HCT116 (cell line): ENCODE results near the gene TAF6. TPM values are rescaled to one million over a fixed set of nuclear protein-coding genes. Genes with fewer than 3 reads are reported as not detected.

Experiments used
- ATAC-seq: fragments of 200-7000 bp; cut with Tn5 transposase; 2 replicates; pipeline ENCODE4 v1.9.1; 2020; ENCODE audit warnings: mild to moderate bottlenecking, moderate library complexity
- BruUV-seq: library from RNA; stranded (reverse); fragments of 400-500 nt; replicated peaks from 2 replicates; lab custom pipeline; 2021; lab: Mats Ljungman, UMichigan
- CTCF ChIA-PET: fragments of 300-600 bp; sonication (Branson Sonifier 250); formaldehyde crosslinking; loops from one replicate; lab custom pipeline; 2021; ENCODE audit warnings: antibody characterized with exemption; lab: Charles Lee
- POLR2A ChIA-PET: fragments of 300-600, 350-600 bp; sonication (Branson Sonifier 250); formaldehyde crosslinking; loops from one replicate; lab custom pipeline; 2021; ENCODE audit warnings: antibody characterized with exemption; lab: Charles Lee
- RAD21 ChIA-PET, 2 experiments: fragments of 300-600 bp; sonication (Branson Sonifier 250); formaldehyde crosslinking; loops; one replicate each; lab custom pipeline; 2023; ENCODE audit warnings: low total read pairs in 2 of 2; ENCODE audit not compliant: uncharacterized antibody in 2 of 2, unreplicated experiment in 2 of 2, low non-redundant PET in 1 of 2; lab: Charles Lee
- DNase-seq: peaks from one replicate; pipeline ENCODE4 v3.0.0-alpha.2; 2010; ENCODE audit warnings: low read depth, low spot score
- H2AFZ ChIP-seq: fragments of 200-600 bp; shearing (Covaris generic), sonication (generic); 2 replicates; pipeline ENCODE4 v1.6.1; 2017; ENCODE audit warnings: low read depth, mixed run types, mixed read lengths, antibody characterized with exemption, low read length; ENCODE audit not compliant: poor library complexity, severe bottlenecking
- H3K27ac ChIP-seq: 2 replicates; pipeline ENCODE4 v1.5.1; 2012; ENCODE audit warnings: low read depth, low read length
- H3K27me3 ChIP-seq: fragments of 200-600 bp; sonication (generic); 2 replicates; pipeline ENCODE4 v1.6.1; 2016; ENCODE audit warnings: mixed run types, low read length, mixed read lengths; ENCODE audit not compliant: insufficient read depth
- H3K36me3 ChIP-seq, 2 experiments: fragments of 200-500 bp in 1 of 2; fragments of 200-600 bp in 1 of 2; sonication (Bioruptor generic) in 1 of 2; sonication (generic) in 1 of 2; 2 replicates each; pipeline versions ENCODE4 v1.5.1 to v1.6.1; 2014 to 2016; ENCODE audit warnings: low read length in 2 of 2, inconsistent platforms in 1 of 2, mixed read lengths in 1 of 2, mixed run types in 1 of 2; ENCODE audit not compliant: insufficient read depth in 2 of 2, control insufficient read depth in 1 of 2
- H3K4me1 ChIP-seq, 2 experiments: fragments of 200-600 bp in 1 of 2; sonication (generic) in 1 of 2; 2 replicates each; pipeline versions ENCODE4 v1.5.1 to v1.6.1; 2012 to 2017; ENCODE audit warnings: low read length in 2 of 2, inconsistent platforms in 1 of 2, mild to moderate bottlenecking in 1 of 2, mixed read lengths in 1 of 2, mixed run types in 1 of 2, moderate library complexity in 1 of 2; ENCODE audit not compliant: insufficient read depth in 2 of 2, control insufficient read depth in 1 of 2
- H3K4me2 ChIP-seq: fragments of 200-600 bp; sonication (generic); 2 replicates; pipeline ENCODE4 v1.6.1; 2017; ENCODE audit warnings: mixed run types, low read length, mixed read lengths
- H3K4me3 ChIP-seq, 2 experiments: fragments of 200-600 bp in 1 of 2; sonication (generic) in 1 of 2; replicated peaks in 1 of 2; 2 replicates each; pipeline ENCODE4 v1.5.1; 2011 to 2016; ENCODE audit warnings: low read length in 2 of 2, control low read depth in 1 of 2, low read depth in 1 of 2, mild to moderate bottlenecking in 1 of 2, mixed read lengths in 1 of 2, mixed run types in 1 of 2
- H3K79me2 ChIP-seq: fragments of 200-600 bp; sonication (generic); 2 replicates; pipeline ENCODE4 v1.6.1; 2017; ENCODE audit warnings: mild to moderate bottlenecking, mixed run types, low read length, moderate library complexity, mixed read lengths; ENCODE audit not compliant: insufficient read depth
- H3K9ac ChIP-seq: fragments of 200-600 bp; sonication (generic); 2 replicates; pipeline ENCODE4 v1.6.1; 2016; ENCODE audit warnings: low read length, mixed read lengths
- H3K9me2 ChIP-seq: fragments of 200-600 bp; sonication (generic), shearing (Covaris generic); 2 replicates; pipeline ENCODE4 v1.6.1; 2017; ENCODE audit warnings: mixed run types, mild to moderate bottlenecking, moderate library complexity; ENCODE audit not compliant: insufficient read depth
- H3K9me3 ChIP-seq, 2 experiments: fragments of 200-500 bp in 1 of 2; fragments of 200-600 bp in 1 of 2; sonication (Bioruptor generic) in 1 of 2; sonication (generic) in 1 of 2; 2 replicates each; pipeline ENCODE4 v1.6.1; 2014 to 2017; ENCODE audit warnings: low read length in 2 of 2, mixed read lengths in 2 of 2, inconsistent platforms in 1 of 2, low read depth in 1 of 2, mild to moderate bottlenecking in 1 of 2, mixed run types in 1 of 2, moderate library complexity in 1 of 2; ENCODE audit not compliant: control insufficient read depth in 1 of 2, insufficient read depth in 1 of 2
- H4K20me1 ChIP-seq: fragments of 200-600 bp; sonication (generic), shearing (Covaris generic); 2 replicates; pipeline ENCODE4 v1.6.1; 2017; ENCODE audit warnings: mixed run types, mild to moderate bottlenecking, moderate library complexity; ENCODE audit not compliant: insufficient read depth
- ATF3 ChIP-seq: IDR thresholded peaks from 2 replicates; pipeline ENCODE4 v1.6.1; 2012
- CEBPB ChIP-seq: IDR thresholded peaks from 2 replicates; pipeline ENCODE4 v1.6.1; 2012; ENCODE audit warnings: low read depth
- ELF1 ChIP-seq: IDR thresholded peaks from 2 replicates; pipeline ENCODE4 v1.6.1; 2012; ENCODE audit warnings: low read depth, borderline replicate concordance
- EZH2phosphoT487 ChIP-seq: fragments of 200-600 bp; IDR thresholded peaks from 2 replicates; pipeline ENCODE4 v1.6.1; 2018; ENCODE audit warnings: antibody characterized with exemption, borderline replicate concordance
- FOSL1 ChIP-seq: IDR thresholded peaks from 2 replicates; pipeline ENCODE4 v1.6.1; 2012; ENCODE audit warnings: low read depth
- MAX ChIP-seq: IDR thresholded peaks from 2 replicates; pipeline ENCODE4 v1.6.1; 2012
- POLR2A ChIP-seq: IDR thresholded peaks from 2 replicates; pipeline ENCODE4 v1.7.0; 2011; ENCODE audit warnings: borderline replicate concordance; ENCODE audit not compliant: insufficient read depth, insufficient read length; ENCODE audit errors: extremely low read depth
- SIN3A ChIP-seq: IDR thresholded peaks from 2 replicates; pipeline ENCODE4 v1.6.1; 2012; ENCODE audit warnings: low read depth
- SP1 ChIP-seq: IDR thresholded peaks from 2 replicates; pipeline ENCODE4 v1.6.1; 2012; ENCODE audit warnings: low read depth
- TCF7L2 ChIP-seq: IDR thresholded peaks from 2 replicates; pipeline ENCODE4 v1.7.0; 2011; ENCODE audit warnings: borderline replicate concordance, inconsistent platforms; ENCODE audit not compliant: insufficient read depth, insufficient read length; ENCODE audit errors: extremely low read depth
- YY1 ChIP-seq: IDR thresholded peaks from 2 replicates; pipeline ENCODE4 v1.6.1; 2011; ENCODE audit warnings: low read length, low read depth, moderate library complexity, mild to moderate bottlenecking; ENCODE audit not compliant: insufficient replicate concordance; ENCODE audit errors: extremely low read depth
- ZFX ChIP-seq: fragments of 450-650 bp; IDR thresholded peaks from 2 replicates; pipeline ENCODE4 v1.6.1; 2017
- ZNF274 ChIP-seq: fragments of 200-500 bp; sonication (Bioruptor generic); IDR thresholded peaks from 2 replicates; pipeline ENCODE4 v1.6.1; 2014; ENCODE audit warnings: mild to moderate bottlenecking, low read depth, low read length, inconsistent platforms
- intact Hi-C: fragments of 100-400 bp; cut with micrococcal nuclease; formaldehyde crosslinking; loops from 2 replicates; pipeline ENCODE4 v1.10.0; 2022
- total RNA-seq: library from RNA; stranded (reverse); gene quantifications from one replicate; pipeline ENCODE4 v1.2.1, GENCODE V29; 2021; ENCODE audit not compliant: unreplicated experiment

The TAF6 gene
- total RNA-seq, 1 experiment from 2014 or later: 67.4 TPM

- no peak for ATAC-seq
- intact Hi-C loops: loop anchor here (1.0 to 5.0 kb wide), 3 partner anchors 85 to 275 kb away; no protein-coding TSS in a partner anchor
- no peak for TF ChIP-seq SP1
- no peak for TF ChIP-seq ATF3
- no peak for TF ChIP-seq YY1
- no peak for TF ChIP-seq ELF1
- TF ChIP-seq ZNF274: no peak
- no peak for TF ChIP-seq MAX
- TF ChIP-seq CEBPB: no peak
- TF ChIP-seq POLR2A: no peak
- TF ChIP-seq ZFX: no peak
- no peak for TF ChIP-seq SIN3A
- no peak for TF ChIP-seq TCF7L2
- TF ChIP-seq EZH2phosphoT487: no peak
- TF ChIP-seq FOSL1: no peak
- TF ChIP-seq, all 23 proteins: peak for 0
- RAD21 ChIA-PET: interaction anchor here (0.9 to 1.6 kb wide), 1 partner anchor 275 kb away, joined by 3 to 7 read pairs; no protein-coding TSS in a partner anchor
- Histone ChIP-seq H3K27me3 (no peaks in the 10 kb centered on the region), H3K36me3 (no peaks in the 10 kb centered on the region), H3K9ac (no peak overlapping the region), H3K4me1 (peaks cover 29 to 39% of the 10 kb centered on the region in 2 experiments), H3K9me3 (no peaks in the 10 kb centered on the region), H3K4me3 (no peak overlapping the region), H3K9me2 (no peaks in the 10 kb centered on the region), H2AFZ (no peak overlapping the region), H4K20me1 (no peaks in the 10 kb centered on the region), H3K27ac (no peak overlapping the region), H3K4me2 (peak overlapping the region; percentile 6; the same call in 1 of the 2 replicates), H3K79me2 (no peaks in the 10 kb centered on the region)
- DNase-seq: no peak
- no TSS peak for BruUV-seq
- POLR2A ChIA-PET: no interaction called here
- CTCF ChIA-PET: interaction anchor here (0.6 to 3.7 kb wide), 14 partner anchors 11 to 683 kb away, joined by 3 to 47 read pairs (median 4); partner anchors contain the start of genes AP4M1, GPC2, LAMTOR4 and MCM7
Measured at GRCh38 chr7:100132126-100132525, 13.0 kb upstream of the TAF6 start.
